HFF-Myc (cell line): ENCODE measurements around the gene ATP5ME.
A peak's percentile ranks its signal among the peaks of the same experiment; 100 is the strongest.
"Not testable (repeated sequence)": the region's sequence is repeated elsewhere in the genome, so short reads cannot be mapped to it uniquely, and the experiment has no call there.

ENCODE experiments used
- DNase-seq: peaks from one replicate; pipeline ENCODE4 v3.0.0-alpha.2; 2011; ENCODE audit warnings: low read depth; ENCODE audit errors: extremely low read depth
- H3K4me3 ChIP-seq: replicated peaks from 2 replicates; pipeline ENCODE4 v1.5.1; 2011; ENCODE audit warnings: low read depth, mild to moderate bottlenecking, control low read depth, low read length
- CTCF ChIP-seq: IDR thresholded peaks from 2 replicates; pipeline ENCODE4 v1.5.1; 2012; ENCODE audit warnings: mild to moderate bottlenecking, low read depth, low read length, control low read depth; ENCODE audit errors: missing control alignments

The ATP5ME gene

GRCh38 chr4:673349-674091, 556 bp downstream of the ATP5ME start:
- TF ChIP-seq CTCF: no peak
- H3K4me3 ChIP-seq: peak overlapping the region; percentile 89
- DNase-seq: no peak

GRCh38 chr4:671769-672168, 2.3 kb downstream of the ATP5ME start:
- TF ChIP-seq CTCF: no peak
- DNase-seq: no peak
- no peak overlapping the region for H3K4me3 ChIP-seq

GRCh38 chr4:669806-670559, 4.1 kb downstream of the ATP5ME start:
- H3K4me3 ChIP-seq, DNase-seq: not testable (repeated sequence)

GRCh38 chr4:668219-668618, 5.9 kb downstream of the ATP5ME start:
- not testable (repeated sequence) for DNase-seq

GRCh38 chr4:667545-667925, 6.5 kb downstream of the ATP5ME start:
- no peak for DNase-seq
- TF ChIP-seq CTCF: no peak
- H3K4me3 ChIP-seq: no peak overlapping the region

More at GRCh38 chr4:668219-668618, 5.9 kb downstream of the ATP5ME start:
- not testable (repeated sequence) for H3K4me3 ChIP-seq

- no peak for DNase-seq
- no peak for TF ChIP-seq CTCF
- no peak overlapping the region for H3K4me3 ChIP-seq
Observed at GRCh38 chr4:666822-667544, 7.1 kb downstream of the ATP5ME start.

GRCh38 chr4:666436-666810, 7.7 kb downstream of the ATP5ME start:
- no peak for DNase-seq
- no peak overlapping the region for H3K4me3 ChIP-seq
- TF ChIP-seq CTCF: no peak
